GM12878 (cell line): ENCODE measurements around the gene RPS26. TPM values are rescaled to one million over a fixed set of nuclear protein-coding genes. Genes with fewer than 3 reads are reported as not detected.
"Not testable (repeated sequence)": the region's sequence is repeated elsewhere in the genome, so short reads cannot be mapped to it uniquely, and the experiment has no call there.

Experiments used
- ATAC-seq: fragments of 200-7000 bp; cut with Tn5 transposase; 3 replicates; pipeline ENCODE4 v1.9.1; 2020; ENCODE audit warnings: mild to moderate bottlenecking, moderate library complexity
- BruUV-seq: library from RNA; stranded (reverse); fragments of 400-500 nt; replicated peaks from 2 replicates; lab custom pipeline; 2021; lab: Mats Ljungman, UMichigan
- CTCF ChIA-PET: fragments of 300-600 bp; sonication (Branson Sonifier 250); formaldehyde crosslinking; extraction: SDS; loops from one replicate; lab custom pipeline; 2021; ENCODE audit warnings: inconsistent platforms; lab: Yijun Ruan, JAX
- POLR2A ChIA-PET: fragments of 350-600 bp; formaldehyde crosslinking; extraction: SDS; loops from one replicate; lab custom pipeline; 2021; ENCODE audit warnings: inconsistent platforms; lab: Charles Lee
- RAD21 ChIA-PET: fragments of 300-600 bp; sonication (Branson Sonifier 250); formaldehyde crosslinking; loops from one replicate; lab custom pipeline; 2023; ENCODE audit warnings: antibody characterized with exemption; ENCODE audit not compliant: unreplicated experiment; lab: Charles Lee
- SMC1A ChIA-PET: fragments of 300-600 bp; sonication (Branson Sonifier 250); formaldehyde crosslinking; loops from one replicate; lab custom pipeline; 2023; ENCODE audit not compliant: unreplicated experiment, uncharacterized antibody; lab: Charles Lee
- DNase-seq: peaks from one replicate; pipeline ENCODE4 v3.0.0-alpha.2; 2011; ENCODE audit warnings: low read depth, low spot score
- FAIRE-seq: peaks from 3 replicates; lab custom pipeline; 2011; peaks lifted over from hg19 to GRCh38; lab: Jason Lieb, UNC
- H2AFZ ChIP-seq: 2 replicates; pipeline ENCODE4 v1.6.0; 2011; ENCODE audit warnings: low read depth, low read length, control low read depth; ENCODE audit not compliant: control insufficient read depth
- H3K27ac ChIP-seq: 2 replicates; pipeline ENCODE4 v1.5.1; 2011; ENCODE audit warnings: control low read depth; ENCODE audit not compliant: control insufficient read depth, insufficient read depth
- H3K27me3 ChIP-seq, 2 experiments: replicated peaks in 1 of 2; 2 replicates each; pipeline versions ENCODE4 v1.6.0 to v1.6.1; 2011; ENCODE audit warnings: low read length in 1 of 2; ENCODE audit not compliant: control insufficient read depth in 2 of 2, insufficient read depth in 2 of 2
- H3K36me3 ChIP-seq, 2 experiments: 2 replicates each; pipeline ENCODE4 v1.5.1; 2011; ENCODE audit warnings: low read length in 1 of 2; ENCODE audit not compliant: control insufficient read depth in 2 of 2, insufficient read depth in 2 of 2
- H3K4me1 ChIP-seq: 2 replicates; pipeline ENCODE4 v1.6.1; 2011; ENCODE audit warnings: mild to moderate bottlenecking, low read length, moderate library complexity, mixed read lengths; ENCODE audit not compliant: control insufficient read depth, insufficient read depth
- H3K4me2 ChIP-seq: 2 replicates; pipeline ENCODE4 v1.6.0; 2011; ENCODE audit warnings: control low read depth; ENCODE audit not compliant: control insufficient read depth, insufficient read depth
- H3K4me3 ChIP-seq: fragments of 200-600 bp; sonication (generic); 2 replicates; pipeline ENCODE4 v1.5.1; 2016
- H3K79me2 ChIP-seq: 2 replicates; pipeline ENCODE4 v1.6.0; 2011; ENCODE audit warnings: low read length; ENCODE audit not compliant: control insufficient read depth, insufficient read depth
- H3K9ac ChIP-seq: 2 replicates; pipeline ENCODE4 v1.8.0; 2011; ENCODE audit warnings: low read length, control low read depth, mixed read lengths; ENCODE audit not compliant: control insufficient read depth, insufficient read depth
- H3K9me3 ChIP-seq: replicated peaks from 3 replicates; pipeline ENCODE4 v1.5.1; 2011; ENCODE audit warnings: mild to moderate bottlenecking, low read length; ENCODE audit not compliant: control insufficient read depth, insufficient read depth
- H4K20me1 ChIP-seq: 2 replicates; pipeline ENCODE4 v1.6.0; 2011; ENCODE audit not compliant: control insufficient read depth, insufficient read depth
- NFYB ChIP-seq: IDR thresholded peaks from 2 replicates; pipeline ENCODE4 v1.6.1; 2011; ENCODE audit warnings: low read depth, mild to moderate bottlenecking, low read length, improper control_type of control experiment, moderate library complexity; ENCODE audit not compliant: insufficient read depth
- WGBS: methylation state at CpG from one replicate; pipeline ENCODE4 v1.1.6; 2016; ENCODE audit warnings: low lambda C conversion rate; ENCODE audit not compliant: insufficient replicate concordance, insufficient coverage; ENCODE audit errors: missing lambda C conversion rate; 5-methylcytosine and 5-hydroxymethylcytosine counted together
- in situ Hi-C: fragments of 300-500 bp; cut with MboI; formaldehyde crosslinking; loops from 9 replicates; pipeline ENCODE4 v1.14.3; 2018; ENCODE audit warnings: mixed read lengths
- intact Hi-C: fragments of 100-400 bp; cut with micrococcal nuclease; formaldehyde crosslinking; loops from one replicate; pipeline ENCODE4 v1.14.2; 2022; ENCODE audit not compliant: unreplicated experiment
- polyA plus RNA-seq, 11 experiments: library from polyadenylated mRNA; depleted of rRNA in 4 of 11; unstranded in 6 of 11; stranded (reverse) in 5 of 11; fragments of >200 nt; fragmentation: Nextera tagmentation in 4 of 11; fragmentation: Illumina TruSeq in 1 of 11; extraction: Ambion mirVana in 4 of 11; extraction: Trizol in 1 of 11; gene quantifications; 1 replicate in 1 of 11; 2 replicates in 10 of 11; pipeline versions ENCODE4 v1.2.1 to v1.2.3, GENCODE V29; 2011 to 2016; ENCODE audit warnings: inconsistent platforms in 2 of 11, missing spikeins in 2 of 11, low read depth in 1 of 11
- total RNA-seq, 4 experiments: library from RNA; depleted of rRNA in 3 of 4; stranded (reverse); fragments of >200 nt in 3 of 4; fragmentation: Illumina TruSeq in 1 of 4; extraction: Trizol in 1 of 4; gene quantifications; 2 replicates each; pipeline versions ENCODE4 v1.2.1 to v1.2.3, GENCODE V29; 2013 to 2021

The RPS26 gene
- total and polyA plus RNA-seq, 10 of the 15 experiments (the other 5 are each of a cell fraction or from before 2014, with no cell fraction given): 75.5 to 3,147 (median 881) TPM

DNA sequence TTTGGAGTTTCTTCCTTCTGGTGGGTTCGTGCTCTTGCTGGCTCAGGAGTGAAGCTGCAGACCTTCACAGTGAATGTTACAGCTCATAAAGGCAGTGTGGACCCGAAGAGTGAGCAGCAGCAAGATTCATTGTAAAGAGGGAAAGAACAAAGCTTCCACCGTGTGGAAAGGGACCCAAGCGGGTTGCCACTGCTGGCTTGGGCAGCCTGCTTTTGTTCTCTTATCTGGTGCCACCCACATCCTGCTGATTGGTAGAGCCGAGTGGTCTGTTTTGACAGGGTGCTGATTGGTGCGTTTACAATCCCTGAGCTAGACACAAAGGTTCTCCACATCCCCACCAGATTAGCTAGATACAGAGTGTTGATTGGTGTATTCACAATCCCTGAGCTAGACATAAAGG is 42.2 kb upstream of the RPS26 start:
- H3K4me1 ChIP-seq: not testable (repeated sequence)

GRCh38 chr12:55999999-56000540 is 41.6 kb upstream of the RPS26 start:
- H3K36me3 ChIP-seq, DNase-seq, H4K20me1 ChIP-seq, H2AFZ ChIP-seq, RAD21 ChIA-PET, H3K27ac ChIP-seq, ATAC-seq, H3K9ac ChIP-seq, H3K4me1 ChIP-seq, H3K79me2 ChIP-seq, H3K27me3 ChIP-seq, FAIRE-seq, H3K4me2 ChIP-seq, H3K4me3 ChIP-seq, BruUV-seq, H3K9me3 ChIP-seq, in situ Hi-C loops: not testable (repeated sequence)
- POLR2A ChIA-PET: interaction anchor here (0.9 to 1.2 kb wide), 2 partner anchors 17 to 26 kb away, joined by 3 to 5 read pairs; partner anchors contain the start of gene RAB5B
- 98% methylated on average over 20 of the region's 33 CpGs for WGBS
- intact Hi-C loops: loop anchor here (5.0 kb wide), 1 partner anchor 117 kb away; the partner anchor contains the start of genes RPL41 and ZC3H10
- CTCF ChIA-PET: interaction anchor here (0.8 to 6.0 kb wide), 2 partner anchors 28 to 29 kb away, joined by 3 to 107 read pairs; no protein-coding TSS in a partner anchor
- SMC1A ChIA-PET: interaction anchor here (2.5 kb wide), 1 partner anchor 30 kb away, joined by 10 read pairs; no protein-coding TSS in a partner anchor

More for the DNA sequence above, 42.2 kb upstream of the RPS26 start:
- H3K4me3 ChIP-seq, H3K9ac ChIP-seq, H3K27me3 ChIP-seq, ATAC-seq, H3K36me3 ChIP-seq, in situ Hi-C loops, H3K79me2 ChIP-seq, H3K9me3 ChIP-seq, H3K27ac ChIP-seq, H2AFZ ChIP-seq, H4K20me1 ChIP-seq, POLR2A ChIA-PET, DNase-seq, FAIRE-seq, BruUV-seq, H3K4me2 ChIP-seq: not testable (repeated sequence)
- WGBS: 82% methylated on average over 6 of the region's 6 CpGs
- TF ChIP-seq NFYB: peak; percentile 60; the same call in 1 of the 2 replicates
- SMC1A ChIA-PET: interaction anchor here (1.8 to 2.5 kb wide), 2 partner anchors 30 to 67 kb away, joined by 4 to 10 read pairs; no protein-coding TSS in a partner anchor
- intact Hi-C loops: loop anchor here (5.0 kb wide), 1 partner anchor 118 kb away; the partner anchor contains the start of genes RPL41 and ZC3H10
- RAD21 ChIA-PET: interaction anchor here (1.3 to 1.9 kb wide), 2 partner anchors 26 to 41 kb away, joined by 3 to 6 read pairs; partner anchors contain the start of gene RAB5B
- CTCF ChIA-PET: interaction anchor here (0.8 to 6.0 kb wide), 3 partner anchors 29 to 31 kb away, joined by 3 to 107 read pairs (median 4); no protein-coding TSS in a partner anchor
